ENCODE results near the gene SH3TC2. TPM values are rescaled to one million over a fixed set of nuclear protein-coding genes. Genes with fewer than 3 reads are reported as not detected.
A peak's percentile ranks its signal among the peaks of the same experiment; 100 is the strongest.

SH3TC2 gene
- total and polyA plus RNA-seq, 2 of the 4 experiments (the other 2 are of a cell fraction): 3.4 to 7.9 TPM

- no peaks in the 10 kb centered on the region for H4K20me1 ChIP-seq (ENCODE audit: insufficient read depth, low read length)
- peak overlapping the region; percentile 94 for H3K4ac ChIP-seq (ENCODE audit: low read depth, low read length)
- H3K18ac ChIP-seq (ENCODE audit: low read depth, low read length): peak overlapping the region; percentile 63; the same call in 1 of the 2 replicates
- ChIA-PET POLR2A (ENCODE audit: unreplicated experiment) (no interaction called here), CTCF (interaction anchor here (0.9 to 2.5 kb wide), 6 partner anchors 10 to 236 kb away, joined by 3 to 13 read pairs (median 3); no protein-coding TSS in a partner anchor)
- peaks cover 13% of the 10 kb centered on the region for H3K4me1 ChIP-seq (ENCODE audit: control insufficient read depth, insufficient read depth, low read length)
- H3K4me2 ChIP-seq (ENCODE audit: low read depth, low read length): no peak overlapping the region
- no peak overlapping the region for H2AFZ ChIP-seq (replicated peaks; ENCODE audit: low read length, poor library complexity)
- no peak overlapping the region for H2AK9ac ChIP-seq (replicated peaks; ENCODE audit: low read depth, low read length, poor library complexity)
- H3K27me3 ChIP-seq (ENCODE audit: control insufficient read depth, insufficient read depth, low read length): no peaks in the 10 kb centered on the region
- DNase-seq (no peak), ATAC-seq (ENCODE audit: low read depth) (no peak)
- WGBS, 2 experiments (ENCODE audit: extremely low coverage in 2 of 2, insufficient read length in 1 of 2): no CpG with 5 or more reads among the region's 2 CpGs
- H3K23ac ChIP-seq (ENCODE audit: low read depth, low read length): peak overlapping the region; percentile 82; the same call in 1 of the 2 replicates
- intact Hi-C loops (cut with micrococcal nuclease): no loop called here
- no peak for TF ChIP-seq NFE2L2 (IDR thresholded peaks at IDR 0.05; ENCODE audit: low read depth, low read length)
- TF ChIP-seq RFX5 (IDR thresholded peaks at IDR 0.05; ENCODE audit: low read depth, low read length): no peak
- TF ChIP-seq MAFK (IDR thresholded peaks at IDR 0.05; ENCODE audit: low read depth, low read length): peak; percentile 87
- no peak for TF ChIP-seq RCOR1 (IDR thresholded peaks at IDR 0.05; ENCODE audit: insufficient replicate concordance, low read length)
- TF ChIP-seq FOS (IDR thresholded peaks at IDR 0.05; ENCODE audit: low read depth, low read length): no peak
- TF ChIP-seq CHD1 (IDR thresholded peaks at IDR 0.05; ENCODE audit: low read depth, low read length): no peak
- no peaks in the 10 kb centered on the region for H3K9me3 ChIP-seq (ENCODE audit: control insufficient read depth, insufficient read depth, low read length)
- peak overlapping the region; percentile 99 for H4K91ac ChIP-seq (ENCODE audit: insufficient read depth, low read depth, low read length)
- no peaks in the 10 kb centered on the region for H3K36me3 ChIP-seq (ENCODE audit: control insufficient read depth, insufficient read depth, low read length)
- H3K27ac ChIP-seq (ENCODE audit: insufficient read depth, low read length): no peak overlapping the region; the same call in 1 of the 2 replicates
- no TSS peak for BruUV-seq (replicated peaks)
- H3K9ac ChIP-seq (ENCODE audit: low read depth, low read length): no peak overlapping the region
- in situ Hi-C loops (cut with MboI; ENCODE audit: low sequenced_read_pairs): no loop called here
- H3K4me3 ChIP-seq (ENCODE audit: insufficient read depth, low read depth, low read length): no peak overlapping the region
- peak overlapping the region; percentile 96 for H2AK5ac ChIP-seq (ENCODE audit: low read depth, low read length)
- H3K56ac ChIP-seq (ENCODE audit: extremely low read depth, insufficient read depth, low read length): no peak overlapping the region; the same call in 1 of the 2 replicates
- H4K5ac ChIP-seq (ENCODE audit: low read depth, low read length): no peak overlapping the region; the same call in 1 of the 2 replicates
- H2BK5ac ChIP-seq (ENCODE audit: low read depth, low read length, poor library complexity, severe bottlenecking): peak overlapping the region; percentile 81
- H2BK15ac ChIP-seq (ENCODE audit: low read depth, low read length): peak overlapping the region; percentile 93
- H3K79me1 ChIP-seq (ENCODE audit: low read depth in 1 of 2, low read length in 2 of 2): no peaks in the 10 kb centered on the region
- peak overlapping the region; percentile 94 for H2BK120ac ChIP-seq (ENCODE audit: low read depth, low read length)
- H2BK20ac ChIP-seq (ENCODE audit: low read depth, low read length): peak overlapping the region; percentile 97
- peak overlapping the region; percentile 43 to 87 for H4K8ac ChIP-seq (ENCODE audit: low read depth in 2 of 2, low read length in 2 of 2)
- dilution Hi-C loops (cut with HindIII; ENCODE audit: low sequenced_read_pairs, unreplicated experiment): no loop called here
- H3K14ac ChIP-seq (replicated peaks; ENCODE audit: low read depth, low read length): peak overlapping the region; percentile 76; the same call in 1 of the 2 replicates
- peaks cover 16% of the 10 kb centered on the region for H3K9me1 ChIP-seq (ENCODE audit: insufficient read depth, low read length)
These were observed 95.9 kb downstream of the SH3TC2 start for GRCh38 chr5:148966938-148967337.

Data from IMR-90 (cell line).